NT2/D1 (cell line): ENCODE data around the gene SIRT2.

Experiments used
- YY1 ChIP-seq: IDR thresholded peaks from 2 replicates; pipeline ENCODE4 v1.6.1; 2011; ENCODE audit not compliant: insufficient read length, insufficient read depth
- ZNF274 ChIP-seq: IDR thresholded peaks from 2 replicates; pipeline ENCODE4 v1.6.1; 2011; ENCODE audit warnings: mild to moderate bottlenecking, low read depth, low read length

GRCh38 chr19:38945562-38946228, 46.3 kb upstream of the SIRT2 start:
- TF ChIP-seq YY1 (no peak), ZNF274 (no peak)
